ENCODE results near the gene TP53BP2. TPM values are rescaled to one million over a fixed set of nuclear protein-coding genes. Genes with fewer than 3 reads are reported as not detected.
"Not testable (repeated sequence)": the region's sequence is repeated elsewhere in the genome, so short reads cannot be mapped to it uniquely, and the experiment has no call there.

TP53BP2 gene, protein sequence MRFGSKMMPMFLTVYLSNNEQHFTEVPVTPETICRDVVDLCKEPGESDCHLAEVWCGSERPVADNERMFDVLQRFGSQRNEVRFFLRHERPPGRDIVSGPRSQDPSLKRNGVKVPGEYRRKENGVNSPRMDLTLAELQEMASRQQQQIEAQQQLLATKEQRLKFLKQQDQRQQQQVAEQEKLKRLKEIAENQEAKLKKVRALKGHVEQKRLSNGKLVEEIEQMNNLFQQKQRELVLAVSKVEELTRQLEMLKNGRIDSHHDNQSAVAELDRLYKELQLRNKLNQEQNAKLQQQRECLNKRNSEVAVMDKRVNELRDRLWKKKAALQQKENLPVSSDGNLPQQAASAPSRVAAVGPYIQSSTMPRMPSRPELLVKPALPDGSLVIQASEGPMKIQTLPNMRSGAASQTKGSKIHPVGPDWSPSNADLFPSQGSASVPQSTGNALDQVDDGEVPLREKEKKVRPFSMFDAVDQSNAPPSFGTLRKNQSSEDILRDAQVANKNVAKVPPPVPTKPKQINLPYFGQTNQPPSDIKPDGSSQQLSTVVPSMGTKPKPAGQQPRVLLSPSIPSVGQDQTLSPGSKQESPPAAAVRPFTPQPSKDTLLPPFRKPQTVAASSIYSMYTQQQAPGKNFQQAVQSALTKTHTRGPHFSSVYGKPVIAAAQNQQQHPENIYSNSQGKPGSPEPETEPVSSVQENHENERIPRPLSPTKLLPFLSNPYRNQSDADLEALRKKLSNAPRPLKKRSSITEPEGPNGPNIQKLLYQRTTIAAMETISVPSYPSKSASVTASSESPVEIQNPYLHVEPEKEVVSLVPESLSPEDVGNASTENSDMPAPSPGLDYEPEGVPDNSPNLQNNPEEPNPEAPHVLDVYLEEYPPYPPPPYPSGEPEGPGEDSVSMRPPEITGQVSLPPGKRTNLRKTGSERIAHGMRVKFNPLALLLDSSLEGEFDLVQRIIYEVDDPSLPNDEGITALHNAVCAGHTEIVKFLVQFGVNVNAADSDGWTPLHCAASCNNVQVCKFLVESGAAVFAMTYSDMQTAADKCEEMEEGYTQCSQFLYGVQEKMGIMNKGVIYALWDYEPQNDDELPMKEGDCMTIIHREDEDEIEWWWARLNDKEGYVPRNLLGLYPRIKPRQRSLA
- total RNA-seq, result 32.9 and 35.1 TPM in 2 replicates

DNA sequence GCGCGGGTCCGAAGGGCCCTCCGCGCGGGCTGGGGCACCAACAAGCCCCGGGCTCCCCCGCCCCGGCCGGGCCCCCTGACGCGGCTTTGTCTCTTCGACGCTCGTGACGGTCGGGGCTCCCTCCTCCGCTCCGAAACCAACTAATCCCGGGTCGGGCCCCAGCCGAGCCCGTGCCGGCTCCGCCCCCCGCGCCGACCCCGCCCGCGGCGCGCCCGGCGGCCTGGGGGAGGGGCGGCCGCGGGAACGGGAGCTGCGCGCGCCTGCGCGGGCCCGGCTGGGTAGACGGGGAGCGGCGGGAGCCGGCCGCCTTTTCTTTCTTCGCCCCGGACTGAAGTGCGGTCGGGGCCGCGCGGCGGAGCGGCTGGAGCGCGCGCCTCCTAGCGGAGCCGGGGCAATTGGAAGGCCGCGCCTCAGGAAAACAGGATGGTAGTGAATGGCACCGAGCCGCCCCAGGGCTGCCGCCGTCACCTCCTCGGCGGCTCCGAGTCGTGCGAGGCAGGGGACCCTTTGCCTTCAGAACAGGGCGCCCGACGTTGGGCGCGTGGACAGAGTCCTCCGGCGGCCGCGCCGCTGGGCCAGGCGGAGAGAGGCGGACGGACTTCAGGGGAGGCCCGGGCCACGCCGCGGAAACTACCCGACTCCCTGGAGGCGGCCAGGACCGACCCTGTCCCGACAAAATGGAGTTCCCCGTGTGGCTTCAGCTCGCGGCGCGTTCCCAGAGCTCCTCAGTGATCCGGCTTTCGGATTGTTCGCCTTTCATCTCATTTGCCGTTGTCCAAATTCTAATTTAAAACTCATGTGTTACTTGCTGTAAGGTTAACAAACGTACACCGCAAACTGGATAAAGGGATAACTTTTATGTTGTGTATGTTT lies at the start of gene TP53BP2:
Gene TP53BP2 (minus strand): TSS at position 138 of the 873 bp plus-strand sequence. CDS start 267 bp downstream, outside the sequence.
- DNase-seq, result peak; percentile 93

DNA sequence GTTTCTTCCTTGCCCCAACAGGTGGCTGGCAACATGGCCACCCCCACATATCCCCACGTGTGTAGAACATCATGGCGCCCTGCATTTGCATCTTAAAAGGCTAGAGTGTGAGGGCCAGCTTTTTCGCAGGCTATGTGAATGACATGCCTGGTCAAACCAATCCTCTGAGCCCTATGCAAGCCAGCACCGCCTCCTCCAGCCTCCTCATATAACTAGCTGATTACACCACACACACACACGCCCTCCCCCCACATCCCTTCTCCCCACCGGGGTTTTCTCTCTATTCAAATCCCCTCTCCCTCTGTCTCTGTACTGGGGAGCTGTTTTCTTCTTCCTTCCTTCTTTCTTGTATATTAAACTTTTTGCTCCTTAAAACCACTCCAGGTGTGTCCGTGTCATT lies 44.7 kb upstream of the TP53BP2 start:
- not testable (repeated sequence) for DNase-seq

DNA sequence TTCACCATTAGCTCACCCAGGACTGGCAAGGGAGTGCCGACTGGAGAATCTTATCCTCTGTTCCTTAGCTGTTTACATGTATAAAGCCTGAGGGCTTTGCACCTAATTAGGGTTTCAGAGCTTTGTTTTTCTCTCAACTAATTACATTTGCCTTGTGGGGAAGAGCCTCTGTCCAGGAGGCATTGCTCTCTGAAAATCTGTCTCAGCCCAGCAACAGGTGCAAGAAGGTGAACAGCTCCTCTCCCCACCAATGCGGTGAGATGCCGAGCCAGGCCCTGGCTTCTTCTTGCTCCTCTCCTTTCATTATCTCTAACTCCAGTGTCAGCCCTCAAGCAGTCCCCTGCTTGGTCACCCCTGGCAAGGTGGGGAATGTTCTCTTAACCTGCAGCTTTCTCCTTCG lies 43.6 kb upstream of the TP53BP2 start:
- DNase-seq, result not testable (repeated sequence)

DNA sequence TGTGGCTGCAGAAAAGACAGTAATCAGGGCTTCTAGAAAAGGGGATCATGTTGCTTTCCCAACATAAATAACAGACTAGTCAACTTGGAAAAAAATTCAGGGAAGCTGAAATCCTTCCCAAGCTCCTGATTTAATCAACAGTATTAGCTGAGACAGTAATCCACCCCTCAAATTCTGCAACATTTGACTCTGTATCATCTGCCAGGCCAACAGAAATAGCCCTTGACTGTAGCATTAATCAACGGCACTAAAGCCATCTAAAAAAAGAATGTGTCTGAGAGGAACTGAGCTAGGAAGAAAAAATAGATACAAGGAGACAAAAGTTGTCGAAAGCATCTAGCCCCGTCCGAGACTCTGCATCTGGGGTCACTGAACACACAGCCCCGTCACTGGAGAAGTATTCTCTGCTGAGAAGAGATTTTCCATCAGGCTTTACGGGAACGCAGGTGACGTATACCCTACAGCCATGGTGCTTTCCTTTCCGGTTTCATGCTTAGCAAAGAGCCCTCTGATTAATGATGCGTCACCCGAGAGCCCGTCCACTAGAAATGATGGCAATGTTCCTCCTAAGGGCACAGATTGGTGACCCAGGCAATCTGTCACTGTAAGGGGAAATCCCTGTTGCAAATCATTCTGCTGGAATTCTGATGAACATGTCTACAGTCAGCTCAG lies 42.1 kb upstream of the TP53BP2 start:
- DNase-seq, result peak; percentile 93

- no peak for DNase-seq
Measured at GRCh38 chr1:223886516-223886921, 40.8 kb upstream of the TP53BP2 start.

DNA sequence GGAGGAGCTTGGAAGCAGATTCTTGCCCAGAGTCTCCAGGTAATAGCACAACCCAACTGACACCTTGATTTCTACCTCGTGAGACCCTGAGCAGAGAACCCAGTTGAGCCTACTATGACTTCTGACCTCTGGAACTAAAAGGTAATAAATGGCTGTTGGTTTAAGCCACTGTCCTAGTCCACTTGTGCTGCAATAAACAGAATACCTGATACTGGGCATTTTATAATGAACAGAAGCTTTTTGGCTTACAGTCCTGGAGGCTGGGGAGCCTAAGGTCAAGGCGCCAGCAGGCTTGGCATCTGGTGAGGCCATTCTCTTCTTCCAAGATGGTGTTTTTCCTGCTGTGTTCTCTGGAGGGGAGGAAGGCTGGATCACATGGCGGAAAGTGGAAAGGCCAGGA lies 39.9 kb upstream of the TP53BP2 start:
- no peak for DNase-seq

DNA sequence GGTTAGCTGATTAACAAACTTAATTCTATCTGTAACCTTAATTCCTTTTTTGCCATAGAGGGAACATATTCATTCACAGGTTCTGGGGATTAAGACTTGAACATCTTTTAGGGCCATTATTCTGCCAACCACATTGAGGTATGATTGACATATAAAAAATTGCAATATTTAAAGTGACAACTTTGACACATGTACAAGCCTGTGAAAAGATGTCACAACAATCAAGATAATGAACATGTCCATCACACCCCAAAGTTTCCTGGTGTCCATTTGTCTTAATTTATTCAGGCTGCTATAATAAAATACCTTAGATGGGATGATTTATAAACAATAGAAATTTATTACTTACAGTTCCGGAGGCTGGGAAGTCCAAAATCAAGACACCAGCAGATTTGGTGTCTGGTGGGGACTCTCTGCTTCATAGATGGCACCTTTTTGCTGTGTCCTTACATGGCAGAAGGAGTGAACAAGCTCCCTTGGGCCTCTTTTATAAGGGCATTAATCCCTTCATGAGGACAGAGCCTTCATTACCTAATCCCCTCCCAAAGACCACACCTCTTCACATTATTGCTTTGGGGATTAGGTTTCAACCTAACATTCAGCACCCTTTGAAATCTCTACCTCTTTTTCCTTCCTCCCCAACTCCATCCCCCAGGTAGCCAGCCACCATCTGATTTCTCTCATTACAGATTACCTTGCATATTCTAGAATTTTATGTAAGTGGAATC lies 33.0 kb upstream of the TP53BP2 start:
- DNase-seq, result no peak

- no peak for DNase-seq
Measured at GRCh38 chr1:223877804-223878203, 32.1 kb upstream of the TP53BP2 start.

DNA sequence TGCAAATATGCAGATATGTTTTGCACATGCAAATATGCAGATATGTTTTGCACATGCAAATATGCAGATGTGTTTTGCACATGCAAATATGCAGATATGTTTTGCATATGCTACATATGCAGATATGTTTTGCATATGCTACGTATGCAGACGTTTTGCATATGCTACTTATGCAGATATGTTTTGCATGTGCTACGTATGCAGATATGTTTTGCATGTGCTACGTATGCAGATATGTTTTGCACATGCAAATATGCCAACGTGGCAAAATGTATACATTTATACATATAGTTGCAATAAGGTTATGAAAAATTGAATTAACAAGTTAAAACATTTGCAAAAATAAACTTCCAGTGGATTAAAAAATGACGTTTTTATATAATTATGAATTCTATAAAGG lies 30.8 kb upstream of the TP53BP2 start:
- DNase-seq, result no peak

- no peak for DNase-seq
Measured at GRCh38 chr1:223873044-223873443, 27.3 kb upstream of the TP53BP2 start.

DNA sequence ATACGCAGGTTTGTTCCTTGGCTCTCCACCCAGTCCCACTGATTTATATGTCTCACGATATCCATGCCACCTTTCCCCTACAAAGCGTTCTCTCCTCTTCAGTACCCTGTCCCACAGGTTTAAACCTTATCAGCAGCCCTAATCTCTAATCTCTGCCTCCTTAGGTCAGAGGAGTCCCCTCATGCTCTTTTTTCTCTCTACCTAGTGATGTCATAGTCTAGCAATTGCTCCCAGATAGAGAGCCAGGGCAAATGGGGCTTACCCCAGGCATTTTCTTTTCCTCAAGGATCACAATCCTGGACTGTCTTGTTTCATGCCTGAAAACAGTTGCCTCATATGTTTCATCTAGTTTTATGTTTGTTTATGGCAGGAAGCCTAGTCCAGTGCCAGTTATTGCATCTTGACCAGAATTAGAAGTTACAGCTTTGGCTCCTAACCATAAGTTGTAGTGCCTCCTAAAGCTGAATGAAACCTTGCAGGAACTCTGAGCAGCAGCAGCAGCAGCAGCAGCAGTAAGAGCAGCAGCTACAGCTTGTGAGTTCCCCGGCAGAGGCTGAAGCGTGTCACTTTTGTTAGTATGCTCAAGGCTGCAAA lies 26.7 kb upstream of the TP53BP2 start:
- DNase-seq, result no peak

DNA sequence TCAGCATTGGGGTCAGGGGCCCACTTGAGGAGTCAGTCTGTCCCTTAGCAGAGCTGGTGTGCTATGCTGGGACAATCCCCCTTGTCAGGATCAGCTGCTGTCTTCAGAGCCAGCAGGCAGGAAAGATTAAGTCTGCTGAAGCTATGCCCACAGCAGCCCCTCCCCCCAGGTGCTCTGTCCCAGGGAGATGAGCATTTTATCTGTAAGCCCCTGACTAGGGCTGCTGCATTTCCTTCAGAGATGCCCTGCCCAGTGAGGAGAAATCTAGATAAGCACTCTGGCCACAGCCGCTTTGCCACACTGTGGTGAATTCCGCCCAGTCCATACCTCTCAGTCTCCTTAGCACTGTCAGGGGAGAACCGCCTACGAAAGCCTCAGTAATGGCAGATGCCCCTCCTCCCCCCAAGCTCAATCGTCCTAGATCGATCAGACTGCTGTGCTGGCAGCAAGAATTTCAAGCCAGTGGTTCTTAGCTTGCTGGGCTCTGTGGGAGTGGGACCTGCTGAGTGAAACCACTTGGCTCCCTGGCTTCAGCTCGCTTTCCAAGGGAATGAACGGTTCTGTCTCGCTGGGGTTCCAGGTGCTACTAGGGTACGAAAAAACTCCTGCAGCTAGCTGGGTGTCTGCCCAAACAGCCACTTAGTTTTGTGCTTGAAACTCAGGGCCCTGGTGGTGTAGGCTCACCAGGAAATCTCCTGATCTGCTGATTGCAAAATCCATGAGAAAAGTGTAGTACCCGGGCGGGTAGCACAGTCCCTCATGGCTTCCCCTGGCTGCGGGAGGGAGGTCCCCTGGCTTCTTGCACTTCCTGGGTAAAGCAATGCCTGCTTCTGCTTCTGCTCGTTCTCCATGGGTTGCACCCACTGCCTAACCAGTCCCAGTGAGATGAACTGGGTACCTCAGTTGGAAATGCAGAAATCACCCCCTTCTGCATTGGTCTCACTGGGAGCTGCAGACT lies 25.1 kb upstream of the TP53BP2 start:
- DNase-seq, result no peak

DNA sequence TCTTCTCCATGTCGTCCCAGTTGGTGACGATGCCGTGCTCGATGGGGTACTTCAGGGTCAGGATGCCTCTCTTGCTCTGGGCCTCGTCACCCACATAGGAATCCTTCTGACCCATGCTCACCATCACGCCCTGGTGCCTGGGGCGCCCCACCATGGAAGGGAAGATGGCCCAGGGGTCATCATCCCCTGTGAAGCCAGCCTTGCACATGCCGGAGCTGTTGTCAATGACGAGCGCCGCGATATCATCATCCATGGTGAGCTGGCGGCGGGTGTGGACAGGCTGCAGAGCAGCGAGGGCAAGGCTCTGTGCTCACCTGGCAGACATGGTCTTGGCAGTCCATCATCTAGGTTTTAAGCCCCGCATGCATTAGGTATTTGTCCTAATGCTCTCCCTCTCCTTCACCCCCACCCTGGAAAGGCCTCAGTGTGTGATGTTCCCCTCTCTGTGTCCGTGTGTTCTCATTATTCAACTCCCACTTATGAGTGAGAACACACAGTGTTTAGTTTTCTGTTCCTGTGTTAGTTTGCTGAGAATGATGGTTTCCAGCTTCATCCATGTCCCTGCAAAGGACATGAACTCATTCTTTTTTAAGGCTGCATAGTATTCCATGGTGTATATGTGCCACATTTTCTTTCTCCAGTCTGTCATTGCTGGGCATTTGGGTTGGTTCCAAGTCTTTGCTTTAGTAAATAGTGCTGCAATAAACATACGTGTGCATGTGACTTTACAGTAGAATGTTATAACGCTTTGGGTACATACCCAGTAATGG lies 19.0 kb upstream of the TP53BP2 start:
- DNase-seq, result not testable (repeated sequence)

- no peak for DNase-seq
Measured at GRCh38 chr1:223864084-223864483, 18.3 kb upstream of the TP53BP2 start.

- no peak for DNase-seq
Measured at GRCh38 chr1:223861904-223862303, 16.2 kb upstream of the TP53BP2 start.

DNA sequence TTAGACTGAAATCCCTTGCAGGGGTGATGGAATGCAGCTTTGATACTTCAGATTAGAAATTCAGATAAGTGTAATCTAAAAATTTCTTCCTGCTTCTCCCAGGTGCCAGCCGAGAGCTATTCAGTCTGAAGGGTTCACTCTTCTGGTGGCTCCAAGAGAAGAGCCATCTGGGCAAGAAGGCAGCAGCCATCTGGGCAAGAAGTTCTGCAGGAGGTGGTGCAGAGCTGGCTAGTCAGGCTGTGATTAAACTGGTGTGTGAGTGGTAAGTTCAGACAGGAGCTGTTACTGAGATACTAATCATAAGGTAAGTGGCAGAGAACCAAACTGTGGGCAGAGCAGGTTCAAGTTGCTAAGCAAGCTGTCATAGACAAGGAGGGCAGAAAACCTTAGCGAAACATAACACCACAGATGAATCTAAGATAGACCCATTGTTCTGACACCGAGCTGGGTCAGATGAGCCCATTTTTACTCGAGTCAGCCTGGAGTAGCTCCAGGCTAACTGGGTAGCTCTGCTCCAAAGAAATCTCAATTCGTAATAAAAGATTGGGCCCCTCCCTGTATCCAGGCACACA lies 14.4 kb upstream of the TP53BP2 start:
- no peak for DNase-seq

DNA sequence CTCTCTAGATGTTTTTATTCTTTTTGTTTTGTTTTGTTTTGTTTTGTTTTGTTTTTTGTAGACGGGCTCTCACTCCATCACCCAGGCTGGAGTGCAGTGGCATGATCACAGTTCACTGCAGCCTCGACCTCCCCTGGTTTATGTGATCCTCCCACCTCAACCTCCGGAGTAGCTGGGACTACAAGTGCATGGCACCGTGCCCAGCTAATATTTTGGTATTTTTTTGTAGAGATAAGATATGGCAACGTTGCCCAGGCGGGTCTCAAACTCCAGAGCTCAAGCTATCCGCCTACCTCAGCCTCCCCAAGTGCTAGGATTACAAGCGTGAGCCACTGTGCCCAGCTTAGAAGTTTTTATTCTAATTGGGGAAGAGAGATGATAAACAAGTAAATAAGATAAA lies 13.3 kb upstream of the TP53BP2 start:
- DNase-seq, result no peak

- DNase-seq, result no peak
Measured at GRCh38 chr1:223856386-223856785, 10.6 kb upstream of the TP53BP2 start.

Measured in dermis blood vessel endothelial cell (primary cell).